ENCODE measurements around the gene CPA5. TPM values are rescaled to one million over a fixed set of nuclear protein-coding genes. Genes with fewer than 3 reads are reported as not detected.

Gene CPA5
- total RNA-seq, 2 donors from 2014 or later = 1.7 to 9.9 TPM

GRCh38 chr7:130349911-130350782, 5.5 kb downstream of the CPA5 start:
- DNase-seq (ENCODE audit: low spot score in 2 of 2) (no peak), ATAC-seq (no peak)
- H3K27ac Mint-ChIP-seq = no peak overlapping the region
- no peaks in the 10 kb centered on the region for H3K36me3 Mint-ChIP-seq
- peaks cover 0 to 5% of the 10 kb centered on the region in 2 donors for H3K9me3 Mint-ChIP-seq

- DNase-seq (ENCODE audit: low spot score in 2 of 2) (no peak), ATAC-seq (peak in 1 of 2 donors; percentile 26)
- no peak overlapping the region for H3K27ac Mint-ChIP-seq
- H3K9me3 Mint-ChIP-seq = peaks cover 0 to 5% of the 10 kb centered on the region in 2 donors
- no peaks in the 10 kb centered on the region for H3K36me3 Mint-ChIP-seq
Observed at GRCh38 chr7:130350945-130351790, 6.6 kb downstream of the CPA5 start.

- ATAC-seq (no peak), DNase-seq (ENCODE audit: low spot score in 2 of 2) (no peak)
- no peaks in the 10 kb centered on the region for H3K36me3 Mint-ChIP-seq
- no peak overlapping the region for H3K27ac Mint-ChIP-seq
- peaks cover 0 to 5% of the 10 kb centered on the region in 2 donors for H3K9me3 Mint-ChIP-seq
Observed at GRCh38 chr7:130351791-130352090, 7.1 kb downstream of the CPA5 start.

DNA sequence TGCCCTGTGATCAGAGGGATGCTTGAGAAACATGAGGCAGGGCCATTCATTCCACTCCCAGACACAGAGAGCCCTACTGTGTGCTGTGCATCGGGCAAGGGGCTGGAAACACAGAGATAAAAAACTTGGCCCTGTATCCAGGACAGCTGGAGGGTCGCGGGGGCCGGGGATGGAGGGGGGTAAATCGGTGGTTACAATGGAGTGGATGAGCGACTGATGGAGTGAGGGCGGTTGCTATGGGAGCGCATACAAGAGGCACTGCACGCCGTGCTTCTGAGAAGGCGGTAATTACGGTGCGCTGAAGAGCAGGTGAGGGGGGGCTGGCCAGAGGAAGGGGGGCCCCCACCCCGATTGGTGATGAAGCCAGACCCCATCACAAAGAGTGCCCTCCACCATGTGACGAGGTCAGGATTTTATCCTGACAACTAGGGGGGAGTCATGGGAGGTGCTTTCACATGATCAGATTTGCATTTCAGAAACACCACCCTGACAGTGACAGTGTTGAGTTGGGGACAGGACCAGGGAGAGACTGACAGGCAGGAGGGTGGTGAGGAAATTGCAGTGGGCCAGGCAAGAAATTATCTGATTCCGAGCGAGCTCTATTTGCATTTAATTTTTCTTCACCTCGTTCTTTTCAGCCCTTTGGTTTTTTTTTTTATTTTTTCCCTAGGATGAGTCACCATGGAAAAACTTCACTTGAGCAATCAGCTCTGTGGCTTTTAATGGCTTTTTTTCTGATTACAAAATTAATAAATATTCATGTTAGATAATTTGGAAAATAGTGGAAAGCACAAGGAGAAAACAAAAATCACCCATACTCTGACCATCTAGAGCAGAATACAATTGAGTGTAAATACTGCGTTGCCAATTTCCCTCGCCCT, 7.8 kb downstream of the CPA5 start:
- H3K9me3 Mint-ChIP-seq = peaks cover 0 to 5% of the 10 kb centered on the region in 2 donors
- no peak for ATAC-seq
- no peak for DNase-seq (ENCODE audit: low spot score in 2 of 2)
- no peak overlapping the region for H3K27ac Mint-ChIP-seq
- no peaks in the 10 kb centered on the region for H3K36me3 Mint-ChIP-seq

GRCh38 chr7:130353196-130353595, 8.6 kb downstream of the CPA5 start:
- Mint-ChIP-seq H3K36me3 (no peaks in the 10 kb centered on the region), H3K27ac (no peak overlapping the region), H3K9me3 (peaks cover 0 to 5% of the 10 kb centered on the region in 2 donors)
- no peak for DNase-seq (ENCODE audit: low spot score in 2 of 2)
- ATAC-seq = no peak

- Mint-ChIP-seq H3K9me3 (peaks cover 5 to 16% of the 10 kb centered on the region in 2 donors), H3K27ac (peak overlapping the region in 1 of 2 donors; percentile 37), H3K36me3 (peaks cover 9 to 25% of the 10 kb centered on the region in 2 donors)
- ATAC-seq (no peak), DNase-seq (ENCODE audit: low spot score in 2 of 2) (no peak)
Observed at GRCh38 chr7:130356121-130356875, 11.7 kb downstream of the CPA5 start.

DNA sequence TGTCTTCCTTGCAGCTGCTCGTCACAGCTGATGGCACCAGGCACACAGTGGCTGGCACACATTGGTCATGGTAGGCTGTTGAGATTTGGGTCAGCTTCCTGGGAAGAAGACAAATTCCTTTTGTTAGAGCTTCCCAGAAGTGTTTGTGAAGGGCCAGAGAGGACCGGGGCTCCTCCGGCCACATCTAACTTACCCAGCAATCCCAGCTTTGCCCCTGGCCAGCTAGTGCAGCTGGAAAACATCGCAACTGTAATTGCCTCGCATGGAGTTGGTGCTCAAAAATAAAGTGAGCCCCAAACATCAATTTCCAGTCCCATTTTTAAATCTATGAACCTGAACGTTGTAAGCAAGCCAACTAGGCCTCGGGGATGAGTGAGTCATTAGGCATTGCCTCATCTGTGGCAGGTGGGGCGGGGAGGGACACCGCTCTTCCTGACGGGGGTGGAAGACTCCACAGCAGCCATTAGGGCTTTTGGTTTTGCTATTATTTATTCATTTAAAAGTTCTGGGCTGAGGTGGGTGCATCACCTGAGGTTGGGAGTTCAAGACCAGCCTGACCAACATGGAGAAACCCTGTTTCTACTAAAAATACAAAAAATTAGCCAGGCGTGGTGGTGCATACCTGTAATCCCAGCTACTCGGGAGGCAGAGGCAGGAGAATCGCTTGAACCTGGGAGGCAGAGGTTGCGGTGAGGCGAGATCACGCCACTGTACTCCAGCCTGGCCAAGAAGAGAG, 12.4 kb downstream of the CPA5 start:
- Mint-ChIP-seq H3K27ac (peak overlapping the region in 1 of 2 donors; percentile 37), H3K36me3 (peaks cover 9 to 25% of the 10 kb centered on the region in 2 donors), H3K9me3 (peaks cover 5 to 16% of the 10 kb centered on the region in 2 donors)
- DNase-seq (ENCODE audit: low spot score in 2 of 2) (no peak), ATAC-seq (no peak)

DNA sequence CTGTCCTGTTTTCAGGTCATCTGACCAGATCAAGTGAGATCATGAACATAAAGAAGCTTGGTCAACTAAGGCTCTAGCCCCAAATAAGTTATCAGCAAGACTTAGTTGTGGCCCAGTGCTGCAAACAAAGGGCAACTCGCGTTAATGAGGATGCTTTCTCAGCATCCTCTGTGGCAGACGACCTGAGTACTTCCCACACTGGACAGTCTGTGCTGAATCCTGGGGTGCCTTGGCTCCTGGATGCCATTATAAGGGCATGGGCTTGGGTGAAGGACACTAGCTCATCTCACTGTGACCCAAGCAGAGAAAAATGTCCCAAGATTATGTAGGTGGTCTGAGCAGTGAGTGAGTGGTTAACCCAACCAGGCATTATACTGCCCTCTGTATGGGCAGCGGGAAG, 13.9 kb downstream of the CPA5 start:
- ATAC-seq = no peak
- Mint-ChIP-seq H3K27ac (no peak overlapping the region), H3K36me3 (peaks cover 9 to 25% of the 10 kb centered on the region in 2 donors), H3K9me3 (peaks cover 5 to 15% of the 10 kb centered on the region in 2 donors)
- no peak for DNase-seq (ENCODE audit: low spot score in 2 of 2)

GRCh38 chr7:130359276-130359857, 14.8 kb downstream of the CPA5 start:
- no peak for ATAC-seq
- no peak for DNase-seq (ENCODE audit: low spot score in 2 of 2)
- peaks cover 9 to 25% of the 10 kb centered on the region in 2 donors for H3K36me3 Mint-ChIP-seq
- H3K27ac Mint-ChIP-seq = no peak overlapping the region
- H3K9me3 Mint-ChIP-seq = peaks cover 5 to 12% of the 10 kb centered on the region in 2 donors

DNA sequence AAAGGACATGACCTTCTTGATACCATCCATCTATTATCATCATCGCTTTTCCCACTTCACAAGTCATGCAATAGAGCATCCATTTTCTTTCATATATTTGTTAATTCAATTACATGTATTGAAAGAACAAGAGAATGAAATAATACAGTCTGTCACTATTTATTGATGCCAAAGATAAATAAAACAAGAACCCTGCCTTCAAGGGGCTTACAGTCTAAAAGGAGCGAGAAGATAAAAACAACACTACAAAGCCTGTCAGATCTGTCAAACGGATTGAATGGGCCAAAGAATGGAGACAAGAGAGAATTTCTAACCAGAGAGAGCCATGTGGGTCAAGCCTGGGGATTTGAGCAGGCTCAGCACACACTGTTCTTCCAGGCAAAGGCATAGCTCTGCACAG, 15.9 kb downstream of the CPA5 start:
- Mint-ChIP-seq H3K9me3 (peaks cover 5 to 12% of the 10 kb centered on the region in 2 donors), H3K27ac (no peak overlapping the region)
- ATAC-seq = no peak

GRCh38 chr7:130361681-130362080, 17.1 kb downstream of the CPA5 start:
- Mint-ChIP-seq H3K36me3 (peaks cover 12 to 29% of the 10 kb centered on the region in 2 donors), H3K27ac (no peak overlapping the region), H3K9me3 (peaks cover 5 to 12% of the 10 kb centered on the region in 2 donors)
- DNase-seq (ENCODE audit: low spot score in 2 of 2) = no peak
- no peak for ATAC-seq

More for the DNA sequence above, 15.9 kb downstream of the CPA5 start:
- no peak for DNase-seq (ENCODE audit: low spot score in 2 of 2)
- peaks cover 9 to 25% of the 10 kb centered on the region in 2 donors for H3K36me3 Mint-ChIP-seq

DNA sequence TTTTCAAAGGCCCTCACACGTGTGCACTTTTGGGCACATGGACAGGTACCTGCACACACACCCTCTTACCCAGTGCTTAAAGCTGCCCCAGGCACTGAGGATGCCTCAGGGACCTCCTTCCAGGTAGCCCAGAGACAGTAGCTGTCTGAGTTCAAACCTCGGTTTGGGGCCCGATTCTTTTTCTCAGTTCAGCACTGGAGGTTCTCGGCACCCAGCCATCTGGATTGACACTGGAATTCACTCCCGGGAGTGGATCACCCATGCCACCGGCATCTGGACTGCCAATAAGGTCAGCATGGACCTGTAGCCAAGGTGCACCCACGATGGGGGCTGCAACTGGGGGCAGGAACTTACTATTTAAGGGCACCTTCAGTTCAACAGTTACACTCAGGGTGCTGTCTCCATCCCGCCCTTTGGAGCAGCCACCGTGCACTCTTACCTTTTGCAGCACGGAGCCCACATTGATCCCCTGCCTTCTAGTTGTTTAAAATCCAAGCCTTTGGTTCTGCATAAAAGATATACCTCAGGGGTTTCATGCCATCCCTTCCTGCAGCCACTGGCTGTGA, 17.7 kb downstream of the CPA5 start:
- H3K36me3 Mint-ChIP-seq = peaks cover 16 to 36% of the 10 kb centered on the region in 2 donors
- H3K9me3 Mint-ChIP-seq = peaks cover 5 to 12% of the 10 kb centered on the region in 2 donors
- DNase-seq (ENCODE audit: low spot score in 2 of 2) (no peak), ATAC-seq (no peak)
- H3K27ac Mint-ChIP-seq = no peak overlapping the region

- H3K9me3 Mint-ChIP-seq = peaks cover 5 to 12% of the 10 kb centered on the region in 2 donors
- no peak overlapping the region for H3K27ac Mint-ChIP-seq
- peak; percentile 55 to 64 for DNase-seq (ENCODE audit: low spot score in 2 of 2)
- peaks cover 16 to 37% of the 10 kb centered on the region in 2 donors for H3K36me3 Mint-ChIP-seq
- peak; percentile 92 to 99 for ATAC-seq
Observed at GRCh38 chr7:130363026-130363847, 18.6 kb downstream of the CPA5 start.

- no peak for ATAC-seq
- DNase-seq (ENCODE audit: low spot score in 2 of 2) = no peak
- Mint-ChIP-seq H3K36me3 (peaks cover 10 to 26% of the 10 kb centered on the region in 2 donors), H3K27ac (no peak overlapping the region), H3K9me3 (peaks cover 3 to 9% of the 10 kb centered on the region in 2 donors)
Observed at GRCh38 chr7:130364451-130364850, 19.8 kb downstream of the CPA5 start.
